PC-9 (cell line): ENCODE measurements around the gene TMEM258. TPM values are rescaled to one million over a fixed set of nuclear protein-coding genes. Genes with fewer than 3 reads are reported as not detected.

Experiments used
- BruUV-seq: library from RNA; stranded (reverse); fragments of 400-500 nt; replicated peaks from 2 replicates; lab custom pipeline; 2021; lab: Mats Ljungman, UMichigan
- CTCF ChIA-PET: fragments of 300-600 bp; sonication (Branson Sonifier 250); formaldehyde crosslinking; loops from one replicate; lab custom pipeline; 2022; ENCODE audit warnings: antibody characterized with exemption; lab: Charles Lee
- POLR2A ChIA-PET: fragments of 300-600 bp; sonication (Branson Sonifier 250); formaldehyde crosslinking; loops from one replicate; lab custom pipeline; 2022; ENCODE audit warnings: antibody characterized with exemption; ENCODE audit not compliant: unreplicated experiment; lab: Charles Lee
- DNase-seq, 2 experiments: peaks; one replicate each; pipeline versions ENCODE4 v3.0.0 to v3.0.0-alpha.2; 2015 to 2022; ENCODE audit warnings: mixed read lengths in 1 of 2
- H2AFZ ChIP-seq: fragments of 200-600 bp; sonication (generic); 2 replicates; pipeline ENCODE4 v1.8.1; 2017; ENCODE audit warnings: antibody characterized with exemption
- H3F3A ChIP-seq: fragments of 200-600 bp; sonication (generic); 2 replicates; pipeline ENCODE4 v1.8.1; 2017; ENCODE audit warnings: antibody characterized with exemption, mild to moderate bottlenecking, low read depth; ENCODE audit not compliant: insufficient read depth
- H3K27ac ChIP-seq: fragments of 200-600 bp; sonication (generic); 2 replicates; pipeline ENCODE4 v1.6.1; 2016; ENCODE audit warnings: mixed run types
- H3K27me3 ChIP-seq: fragments of 200-600 bp; sonication (generic); 2 replicates; pipeline ENCODE4 v1.6.1; 2016; ENCODE audit warnings: low read depth, mixed run types; ENCODE audit not compliant: insufficient read depth
- H3K36me3 ChIP-seq: fragments of 200-600 bp; sonication (generic); 2 replicates; pipeline ENCODE4 v1.6.1; 2016; ENCODE audit warnings: low read depth, mixed run types
- H3K4me1 ChIP-seq: fragments of 200-600 bp; sonication (generic); replicated peaks from 2 replicates; pipeline ENCODE4 v1.6.1; 2016; ENCODE audit warnings: mixed run types; ENCODE audit not compliant: insufficient read depth
- H3K4me2 ChIP-seq: fragments of 200-600 bp; sonication (generic); 2 replicates; pipeline ENCODE4 v1.6.1; 2017; ENCODE audit warnings: mixed run types
- H3K4me3 ChIP-seq: fragments of 200-600 bp; sonication (generic); 2 replicates; pipeline ENCODE4 v1.6.1; 2016; ENCODE audit warnings: mixed run types
- H3K79me2 ChIP-seq: fragments of 200-600 bp; sonication (generic); 2 replicates; pipeline ENCODE4 v1.6.1; 2017; ENCODE audit warnings: low read depth, mixed run types
- H3K9me2 ChIP-seq: fragments of 200-600 bp; sonication (generic); 2 replicates; pipeline ENCODE4 v1.8.1; 2017; ENCODE audit warnings: mild to moderate bottlenecking; ENCODE audit not compliant: insufficient read depth
- H3K9me3 ChIP-seq: fragments of 200-600 bp; sonication (generic); 2 replicates; pipeline ENCODE4 v1.8.1; 2016; ENCODE audit warnings: low read depth; ENCODE audit not compliant: insufficient read depth
- H4K20me1 ChIP-seq: fragments of 200-600 bp; sonication (generic); 2 replicates; pipeline ENCODE4 v1.8.1; 2017; ENCODE audit not compliant: insufficient read depth
- EZH2 ChIP-seq: fragments of 200-600 bp; sonication (generic); IDR thresholded peaks from 2 replicates; pipeline ENCODE4 v1.8.0; 2017; ENCODE audit warnings: antibody characterized with exemption, low read depth
- intact Hi-C: fragments of 100-400 bp; cut with micrococcal nuclease; formaldehyde crosslinking; loops from one replicate; pipeline ENCODE4 v1.10.0; 2022; ENCODE audit not compliant: unreplicated experiment
- total RNA-seq: library from RNA; stranded (reverse); gene quantifications from 2 replicates; pipeline ENCODE4 v1.2.3, GENCODE V29; 2021
- TF ChIP-seq, protein P1 (sequence below): fragments of 200-600 bp; sonication (generic); conservative IDR thresholded peaks from 2 replicates; pipeline ENCODE4 v1.6.1; 2017; ENCODE audit warnings: mixed run types, antibody characterized with exemption, mild to moderate bottlenecking, moderate library complexity

TMEM258 gene
- total RNA-seq, 1 experiment from 2014 or later, result 217 TPM

DNA sequence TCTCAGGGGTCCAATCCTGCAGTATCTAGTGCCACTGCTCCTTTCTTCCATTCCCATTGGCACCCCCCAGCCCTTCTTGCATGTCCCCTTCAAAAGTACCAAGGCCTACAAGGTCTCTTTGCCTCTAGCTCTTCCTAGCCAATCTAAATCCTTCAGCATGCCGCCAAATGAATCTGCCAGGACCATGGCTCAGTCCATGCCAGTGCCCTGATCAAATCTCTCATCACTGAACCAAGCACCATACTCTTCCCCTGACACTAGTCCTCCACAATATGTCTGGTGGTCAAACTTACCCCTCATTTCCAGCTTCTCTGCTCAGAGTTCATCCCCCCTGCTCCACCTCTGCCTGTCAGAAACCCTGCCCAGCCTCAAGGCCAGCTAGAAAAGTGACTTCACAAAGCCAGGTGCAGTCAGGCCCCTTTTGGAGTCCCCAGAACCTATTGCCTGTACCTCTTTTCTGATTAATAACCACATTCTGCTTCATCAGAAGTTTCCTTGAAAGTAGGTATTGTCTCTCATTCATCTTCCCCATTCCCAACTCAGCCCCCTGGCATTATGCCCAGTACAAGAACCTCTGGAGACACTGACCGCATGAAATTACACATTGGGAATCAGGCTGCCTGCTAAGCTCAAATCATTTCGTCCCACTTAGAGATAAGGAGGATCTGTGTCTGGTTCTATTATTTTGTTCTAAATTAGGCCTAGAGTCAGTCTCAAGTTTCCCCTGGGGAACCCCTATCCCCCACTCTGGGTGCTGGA is 11.7 kb upstream of the TMEM258 start:
- H4K20me1 ChIP-seq, result no peaks in the 10 kb centered on the region; the same call in 1 of the 2 replicates
- no peak overlapping the region for H3K4me3 ChIP-seq
- no peak for TF ChIP-seq EZH2
- TF ChIP-seq, protein P1, sequence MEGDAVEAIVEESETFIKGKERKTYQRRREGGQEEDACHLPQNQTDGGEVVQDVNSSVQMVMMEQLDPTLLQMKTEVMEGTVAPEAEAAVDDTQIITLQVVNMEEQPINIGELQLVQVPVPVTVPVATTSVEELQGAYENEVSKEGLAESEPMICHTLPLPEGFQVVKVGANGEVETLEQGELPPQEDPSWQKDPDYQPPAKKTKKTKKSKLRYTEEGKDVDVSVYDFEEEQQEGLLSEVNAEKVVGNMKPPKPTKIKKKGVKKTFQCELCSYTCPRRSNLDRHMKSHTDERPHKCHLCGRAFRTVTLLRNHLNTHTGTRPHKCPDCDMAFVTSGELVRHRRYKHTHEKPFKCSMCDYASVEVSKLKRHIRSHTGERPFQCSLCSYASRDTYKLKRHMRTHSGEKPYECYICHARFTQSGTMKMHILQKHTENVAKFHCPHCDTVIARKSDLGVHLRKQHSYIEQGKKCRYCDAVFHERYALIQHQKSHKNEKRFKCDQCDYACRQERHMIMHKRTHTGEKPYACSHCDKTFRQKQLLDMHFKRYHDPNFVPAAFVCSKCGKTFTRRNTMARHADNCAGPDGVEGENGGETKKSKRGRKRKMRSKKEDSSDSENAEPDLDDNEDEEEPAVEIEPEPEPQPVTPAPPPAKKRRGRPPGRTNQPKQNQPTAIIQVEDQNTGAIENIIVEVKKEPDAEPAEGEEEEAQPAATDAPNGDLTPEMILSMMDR, result no peak
- peaks cover 18% of the 10 kb centered on the region; the same call in 1 of the 2 replicates for H3K36me3 ChIP-seq
- H3K27ac ChIP-seq, result no peak overlapping the region
- no peaks in the 10 kb centered on the region for H3K79me2 ChIP-seq
- intact Hi-C loops, result no loop called here
- no peaks in the 10 kb centered on the region for H3K9me2 ChIP-seq
- no peak overlapping the region for H2AFZ ChIP-seq
- ChIA-PET POLR2A (no interaction called here), CTCF (interaction anchor here (0.6 kb wide), 2 partner anchors 27 to 93 kb away, joined by 3 to 10 read pairs; no protein-coding TSS in a partner anchor)
- H3F3A ChIP-seq, result peaks cover 34% of the 10 kb centered on the region; the same call in 1 of the 2 replicates
- DNase-seq, result no peak
- no peaks in the 10 kb centered on the region for H3K27me3 ChIP-seq
- no TSS peak for BruUV-seq
- H3K4me1 ChIP-seq, result no peaks in the 10 kb centered on the region
- no peaks in the 10 kb centered on the region for H3K9me3 ChIP-seq
- H3K4me2 ChIP-seq, result no peak overlapping the region

DNA sequence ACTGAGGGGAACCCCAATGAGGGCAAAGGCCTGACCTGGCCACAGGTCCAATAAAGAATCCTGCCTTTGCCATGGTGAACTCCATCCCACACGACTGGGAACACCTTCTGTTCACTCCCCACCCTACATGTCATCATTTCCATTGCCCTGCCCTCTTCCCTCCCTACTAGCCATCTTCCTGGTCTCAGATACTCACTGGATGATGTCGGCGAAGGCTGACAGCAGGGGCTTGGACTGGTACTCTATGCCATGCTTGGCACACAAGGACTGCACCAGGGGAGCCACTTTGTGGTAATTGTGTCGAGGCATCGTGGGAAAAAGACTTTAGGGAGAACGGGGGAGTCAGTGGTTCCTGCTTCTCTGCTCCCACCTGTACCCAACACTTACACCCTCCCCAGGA is 10.2 kb upstream of the TMEM258 start:
- intact Hi-C loops, result no loop called here
- Histone ChIP-seq H3K4me1 (no peaks in the 10 kb centered on the region), H3K27ac (no peak overlapping the region), H3K4me2 (no peak overlapping the region), H3K9me2 (no peaks in the 10 kb centered on the region), H3F3A (peaks cover 47% of the 10 kb centered on the region; the same call in 1 of the 2 replicates), H3K9me3 (no peaks in the 10 kb centered on the region), H3K36me3 (peaks cover 14% of the 10 kb centered on the region; the same call in 1 of the 2 replicates), H3K27me3 (no peaks in the 10 kb centered on the region), H2AFZ (no peak overlapping the region), H4K20me1 (no peaks in the 10 kb centered on the region; the same call in none of the 2 replicates), H3K4me3 (no peak overlapping the region), H3K79me2 (peaks cover 12% of the 10 kb centered on the region; the same call in 1 of the 2 replicates)
- DNase-seq, result no peak
- CTCF ChIA-PET, result no interaction called here
- BruUV-seq, result no TSS peak
- POLR2A ChIA-PET, result no interaction called here
- no peak for TF ChIP-seq EZH2
- TF ChIP-seq, protein P1, result no peak

DNA sequence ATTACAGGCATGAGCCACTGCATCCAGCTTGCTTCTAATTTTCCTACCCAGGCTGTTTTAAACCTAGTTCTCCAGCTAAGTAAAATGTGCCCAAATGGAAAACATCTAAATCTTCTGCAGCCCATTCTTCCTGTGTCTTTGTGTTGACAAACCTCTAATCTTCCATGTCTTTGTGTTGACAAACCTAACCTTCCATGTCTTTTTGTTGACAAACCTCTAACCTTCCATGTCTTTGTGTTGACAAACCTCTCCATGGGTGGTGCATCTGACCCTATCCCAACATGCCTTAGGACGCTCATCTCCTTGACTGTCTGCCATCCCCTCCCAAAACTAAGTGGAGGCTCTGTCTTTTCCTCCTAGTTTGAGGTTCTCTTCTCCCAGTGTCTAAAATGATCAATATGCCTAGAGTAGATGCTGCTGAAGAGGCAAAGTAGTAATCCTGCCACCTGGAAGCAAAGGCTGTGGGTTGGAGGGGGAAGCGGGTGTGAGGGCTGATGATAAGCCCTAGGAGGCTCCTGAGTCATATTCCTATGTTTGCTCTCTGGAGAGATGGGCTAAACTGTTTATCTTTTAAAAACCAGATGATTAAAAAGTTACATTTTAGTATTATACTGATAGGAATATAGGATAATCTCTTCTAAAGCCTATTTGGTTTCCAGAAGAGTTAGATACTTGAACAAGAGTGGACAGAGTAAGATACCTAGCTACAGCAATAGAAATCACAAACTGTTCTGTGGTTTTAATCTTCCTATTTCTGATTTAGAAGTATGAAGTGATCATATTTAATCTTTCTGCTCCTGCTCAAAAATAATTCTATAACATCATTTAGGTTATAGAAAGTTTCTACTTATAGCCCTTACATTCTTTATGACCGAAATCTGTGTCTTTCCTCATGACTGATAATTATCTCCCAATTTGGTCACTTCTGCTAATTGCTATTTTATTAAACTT is 8.2 kb upstream of the TMEM258 start:
- H2AFZ ChIP-seq, result no peak overlapping the region
- TSS peak; percentile 27 for BruUV-seq
- H3K9me3 ChIP-seq, result no peaks in the 10 kb centered on the region
- H3F3A ChIP-seq, result peaks cover 55% of the 10 kb centered on the region; the same call in 1 of the 2 replicates
- H3K4me1 ChIP-seq, result no peaks in the 10 kb centered on the region
- H3K36me3 ChIP-seq, result 0 out of 2 replicates have a peak, but pooled peaks cover 14% of the 10 kb centered on the region
- no peak for DNase-seq
- H3K27me3 ChIP-seq, result no peaks in the 10 kb centered on the region
- intact Hi-C loops, result no loop called here
- H4K20me1 ChIP-seq, result no peaks in the 10 kb centered on the region; the same call in none of the 2 replicates
- H3K9me2 ChIP-seq, result no peaks in the 10 kb centered on the region
- H3K4me2 ChIP-seq, result no peak overlapping the region
- no peak for TF ChIP-seq EZH2
- TF ChIP-seq, protein P1, result no peak
- H3K27ac ChIP-seq, result no peak overlapping the region
- POLR2A ChIA-PET, result interaction anchor here (0.7 kb wide), 1 partner anchor 14 kb away, joined by 6 read pairs; no protein-coding TSS in a partner anchor
- peaks cover 24% of the 10 kb centered on the region for H3K79me2 ChIP-seq
- CTCF ChIA-PET, result interaction anchor here (0.7 kb wide), 1 partner anchor 33 kb away, joined by 6 read pairs; no protein-coding TSS in a partner anchor
- no peak overlapping the region for H3K4me3 ChIP-seq
